Stimulated activated CD8-positive, alpha-beta memory T cell treated with anti-CD3 and anti-CD28 coated beads, Interleukin-7, amount 100 ng/mL, for 48 hours (primary cell): Measurements from ENCODE around the gene VAT1L.

Experiments
- DNase-seq, 2 donors: peaks; one replicate each; pipeline ENCODE4 v3.0.0-alpha.2; 2020; ENCODE audit warnings: low read depth in 1 of 2; ENCODE audit errors: extremely low read depth in 1 of 2

VAT1L gene

DNA sequence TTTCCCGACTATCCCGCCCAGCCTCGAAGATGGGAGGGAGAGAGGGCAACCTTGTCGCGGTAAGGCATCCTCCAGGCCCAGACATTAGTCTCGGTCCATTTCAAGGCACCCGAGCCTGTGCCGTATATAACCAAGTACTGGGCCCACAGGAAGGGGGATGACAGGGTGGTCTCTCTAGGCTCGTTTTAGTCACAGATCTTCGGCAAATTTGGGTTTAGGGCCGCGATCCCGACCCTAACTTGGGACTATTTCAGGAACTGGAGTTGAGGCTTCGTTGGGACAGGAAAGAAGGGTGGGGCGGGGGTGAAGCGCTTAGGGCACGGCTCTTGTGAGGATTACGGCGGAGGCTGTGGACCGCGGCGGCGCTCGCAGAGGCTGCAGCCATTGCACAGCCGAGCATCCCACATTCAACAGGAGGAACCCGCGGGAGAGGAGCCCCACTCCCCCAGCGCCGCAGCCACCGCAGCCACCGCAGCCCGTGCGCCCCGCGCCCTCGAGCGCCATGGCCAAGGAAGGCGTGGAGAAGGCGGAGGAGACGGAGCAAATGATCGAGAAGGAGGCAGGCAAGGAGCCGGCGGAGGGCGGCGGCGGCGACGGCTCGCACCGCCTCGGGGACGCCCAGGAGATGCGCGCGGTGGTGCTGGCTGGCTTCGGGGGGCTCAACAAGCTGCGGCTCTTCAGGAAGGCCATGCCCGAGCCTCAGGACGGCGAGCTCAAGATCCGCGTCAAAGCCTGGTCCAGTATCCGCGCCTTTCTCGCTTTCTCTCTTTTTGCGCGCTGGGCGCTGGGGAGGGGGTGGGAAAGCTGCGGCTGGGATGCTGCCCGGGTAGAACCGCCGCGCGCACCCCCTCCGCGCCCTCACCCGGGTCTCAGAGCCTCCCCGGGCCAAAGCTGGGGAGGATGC, at the start of gene VAT1L:
TSS of gene VAT1L (plus strand) at position 384 of the 904 bp plus-strand sequence. CDS start at position 503, 119 bp downstream.
- DNase-seq = no peak

DNA sequence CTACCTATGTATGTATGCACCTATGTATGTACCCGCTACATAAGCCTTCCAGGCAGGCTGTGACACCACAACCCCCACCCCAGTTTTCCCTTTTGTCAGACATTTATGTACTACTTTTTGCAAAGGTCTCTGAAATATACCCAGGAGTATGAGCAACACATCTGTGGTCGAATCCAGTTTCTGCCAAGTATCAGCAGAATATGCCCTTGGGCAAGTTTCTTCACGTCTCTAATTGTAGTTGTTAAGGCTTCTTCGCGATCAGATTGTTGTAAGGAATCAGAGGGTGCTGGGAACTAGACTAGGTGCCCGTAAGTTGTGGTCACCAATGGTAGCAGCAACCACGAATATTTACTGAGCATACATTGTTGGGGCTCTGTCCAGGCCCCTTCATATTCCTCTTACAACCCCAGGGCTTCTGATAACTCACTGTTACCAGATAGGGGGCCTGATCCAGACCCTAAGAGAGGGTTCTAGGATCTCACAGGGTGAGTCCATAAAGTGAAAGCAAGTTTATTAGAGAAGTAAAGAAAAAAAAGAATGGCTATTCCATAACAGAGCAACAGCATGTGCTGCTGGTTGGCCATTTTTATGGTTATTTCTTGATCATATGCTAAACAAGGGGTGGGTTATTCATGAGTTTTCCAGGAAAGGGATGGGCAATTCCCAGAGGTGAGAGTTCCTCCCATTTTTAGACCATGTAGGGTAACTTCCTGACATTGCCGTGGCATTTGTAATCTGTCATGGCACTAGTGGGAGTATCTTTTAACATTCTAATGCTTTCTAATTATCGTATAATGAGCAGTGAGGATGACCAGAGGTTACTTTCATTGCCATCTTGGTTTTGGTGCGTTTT, 49.4 kb upstream of the VAT1L start:
- DNase-seq = no peak

DNA sequence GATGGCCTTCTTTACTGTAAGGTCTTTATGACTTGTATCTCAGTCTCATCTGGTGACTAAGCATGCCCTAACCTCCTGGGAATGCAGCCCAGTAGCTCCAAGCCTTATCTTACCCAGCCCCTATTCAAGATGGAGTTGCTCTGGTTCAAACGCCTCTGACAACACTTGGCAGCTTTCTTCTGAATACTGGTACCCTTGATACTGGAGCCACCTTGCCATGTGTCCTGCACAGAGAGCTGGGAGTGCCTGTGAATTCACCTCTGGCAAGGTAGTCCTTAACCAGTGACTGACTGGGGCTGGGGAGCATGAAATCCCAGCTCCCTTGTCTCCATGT, 48.8 kb upstream of the VAT1L start:
- DNase-seq = no peak

DNA sequence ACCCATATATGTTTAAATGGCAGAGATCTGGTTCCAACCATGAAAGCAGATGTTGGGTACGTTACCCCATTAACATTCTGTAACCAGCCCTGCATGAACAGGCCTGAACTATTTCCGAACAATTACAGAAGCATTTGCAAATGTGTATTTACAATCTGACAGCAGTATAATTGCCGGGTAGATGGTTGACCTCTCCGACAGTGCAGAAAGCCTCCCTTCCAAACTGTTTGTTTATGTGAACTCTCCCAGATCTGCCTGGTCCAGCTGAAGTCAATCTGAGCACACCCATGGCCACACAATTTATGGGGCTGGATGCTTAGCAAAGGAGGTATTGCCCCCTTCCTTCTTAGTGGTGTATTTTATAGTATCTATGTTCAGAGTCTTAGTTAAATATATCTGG, 44.2 kb upstream of the VAT1L start:
- DNase-seq = no peak

- no peak for DNase-seq
These were observed 42.4 kb upstream of the VAT1L start for GRCh38 chr16:77745972-77746371.

- DNase-seq = no peak
These were observed 39.9 kb upstream of the VAT1L start for GRCh38 chr16:77748421-77749005.

- DNase-seq = no peak
These were observed 38.9 kb upstream of the VAT1L start for GRCh38 chr16:77749415-77749814.

DNA sequence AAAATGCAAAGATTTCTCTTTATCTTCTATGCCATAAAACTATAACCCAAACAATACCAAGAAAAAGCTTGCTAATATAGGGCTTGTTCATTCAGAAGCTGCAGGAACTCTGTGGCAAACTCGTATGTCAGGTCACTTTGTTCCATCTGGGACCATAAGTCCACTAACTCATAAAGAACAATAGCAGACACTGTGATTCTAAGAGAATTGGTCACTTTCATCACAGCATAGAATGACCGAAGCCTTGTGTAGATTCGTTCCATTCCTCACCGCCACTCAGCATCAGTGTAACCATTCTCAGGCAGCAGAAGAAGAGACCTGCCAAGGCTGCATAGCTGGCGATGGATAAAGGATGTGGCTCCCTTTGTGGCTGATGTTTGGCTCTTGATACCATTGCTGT, 30.3 kb upstream of the VAT1L start:
- no peak for DNase-seq

- DNase-seq = no peak
These were observed 29.9 kb upstream of the VAT1L start for GRCh38 chr16:77758508-77758907.

DNA sequence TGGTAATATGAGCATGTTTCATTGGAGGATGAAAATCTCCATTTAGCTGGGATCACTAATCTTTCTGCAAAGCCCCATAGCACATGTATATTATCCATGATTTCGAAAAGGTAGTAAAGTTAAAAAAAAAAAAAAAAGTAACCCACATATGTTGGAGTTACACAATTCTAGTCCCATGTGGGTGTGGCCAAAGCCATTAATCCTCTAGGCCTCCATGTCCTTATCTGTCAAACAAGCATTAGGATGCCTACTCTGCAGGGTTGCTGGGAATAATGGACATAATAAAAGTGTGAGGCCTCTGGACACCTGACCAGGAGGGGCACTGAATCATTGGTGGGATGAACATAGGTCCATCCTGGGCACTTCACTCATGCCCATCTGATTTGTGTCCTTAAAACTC, 29.2 kb upstream of the VAT1L start:
- DNase-seq = no peak

DNA sequence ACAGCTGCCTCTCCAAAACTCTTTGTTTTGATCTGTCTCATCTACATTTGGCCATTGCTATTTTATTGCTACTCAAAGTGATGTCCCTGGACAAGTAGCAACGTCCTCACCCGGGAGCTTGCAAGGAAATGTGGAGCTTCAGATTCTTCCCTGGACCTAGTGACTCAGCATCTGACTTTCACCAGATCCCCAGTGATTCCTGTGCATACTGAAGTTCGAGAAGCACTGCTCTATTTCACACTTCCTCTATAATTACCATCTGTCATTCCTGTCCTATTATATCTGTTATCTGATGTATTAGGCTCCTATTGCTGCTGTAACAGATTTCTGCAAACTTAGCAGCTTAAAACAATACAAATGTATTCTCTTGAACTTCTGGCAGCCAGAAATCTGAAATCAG, 28.5 kb upstream of the VAT1L start:
- DNase-seq = no peak

- no peak for DNase-seq
These were observed 27.6 kb upstream of the VAT1L start for GRCh38 chr16:77760800-77761199.

DNA sequence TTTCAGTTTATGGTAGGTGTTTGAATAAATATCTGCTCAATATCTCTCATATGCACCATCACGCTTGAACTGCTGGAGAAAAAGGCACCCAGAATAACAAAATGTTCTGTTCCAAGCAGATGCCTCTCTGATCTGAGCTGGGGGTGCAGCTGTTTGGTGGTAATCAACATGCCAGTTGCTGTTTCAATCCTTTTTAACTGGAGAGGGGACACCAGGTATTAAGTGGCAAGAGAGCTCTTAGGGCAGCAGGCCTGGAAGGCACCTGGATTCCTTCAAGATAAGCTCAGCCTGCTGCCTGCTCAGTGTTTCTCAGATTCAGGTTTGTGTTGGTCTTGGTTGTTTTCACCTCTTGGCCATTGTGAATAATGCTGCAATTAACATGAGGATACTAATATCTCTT, 27.2 kb upstream of the VAT1L start:
- no peak for DNase-seq

DNA sequence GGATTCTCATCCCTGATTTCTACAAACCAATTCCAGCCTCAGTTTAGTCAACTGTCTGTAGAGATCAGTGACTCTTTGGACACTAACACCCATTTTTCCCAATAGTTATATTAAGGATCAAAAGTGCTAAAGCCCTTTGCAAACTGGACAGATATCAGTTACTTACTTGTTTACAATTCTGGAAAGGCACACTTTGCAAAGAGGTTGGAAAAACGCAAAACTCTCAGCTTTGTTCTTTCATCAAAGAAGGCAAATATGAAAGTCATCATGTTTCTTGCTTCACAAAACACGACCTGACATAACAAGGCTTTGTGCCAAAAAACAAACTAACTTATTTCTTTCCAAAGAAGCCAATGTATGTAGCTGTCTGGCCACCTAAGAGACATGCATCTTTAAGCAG, 26.1 kb upstream of the VAT1L start:
- no peak for DNase-seq

DNA sequence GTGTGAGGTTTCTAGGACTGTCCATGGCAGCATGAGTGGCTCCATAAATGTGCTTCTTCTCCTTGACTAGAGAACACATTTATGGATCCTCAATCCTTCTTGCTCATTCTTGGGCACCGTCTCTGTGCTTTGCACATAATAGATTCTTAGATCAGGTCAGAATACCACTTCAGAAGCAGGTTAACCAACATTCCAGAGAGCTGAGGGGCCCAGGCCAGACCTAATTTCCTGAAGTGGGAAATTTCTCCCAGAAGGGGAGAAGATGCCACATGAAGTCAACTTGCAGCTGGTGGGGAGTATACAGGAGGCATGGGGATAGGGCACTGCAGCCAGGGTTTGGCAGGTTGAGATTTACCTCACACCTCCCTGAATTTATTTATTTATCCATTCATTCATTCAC, 24.4 kb upstream of the VAT1L start:
- DNase-seq = no peak

DNA sequence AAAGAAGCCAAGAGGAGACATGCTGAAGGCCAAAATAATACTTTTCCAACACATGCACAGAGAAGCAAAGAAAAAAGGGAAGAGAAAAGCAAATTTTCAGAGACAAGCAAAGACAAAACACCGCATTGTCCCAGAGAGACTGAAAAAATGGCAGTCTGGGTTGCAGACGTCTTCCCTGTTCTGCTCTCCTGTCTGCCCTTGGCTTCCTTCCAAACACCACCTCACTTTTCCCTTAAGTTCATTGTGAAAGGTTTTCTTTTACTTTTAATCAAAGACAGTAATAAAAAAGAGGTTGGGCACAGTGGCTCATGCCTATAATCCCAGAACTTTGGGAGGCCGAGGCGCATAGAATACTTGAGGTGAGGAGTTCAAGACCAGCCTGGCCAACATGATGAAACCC, 21.2 kb upstream of the VAT1L start:
- no peak for DNase-seq

DNA sequence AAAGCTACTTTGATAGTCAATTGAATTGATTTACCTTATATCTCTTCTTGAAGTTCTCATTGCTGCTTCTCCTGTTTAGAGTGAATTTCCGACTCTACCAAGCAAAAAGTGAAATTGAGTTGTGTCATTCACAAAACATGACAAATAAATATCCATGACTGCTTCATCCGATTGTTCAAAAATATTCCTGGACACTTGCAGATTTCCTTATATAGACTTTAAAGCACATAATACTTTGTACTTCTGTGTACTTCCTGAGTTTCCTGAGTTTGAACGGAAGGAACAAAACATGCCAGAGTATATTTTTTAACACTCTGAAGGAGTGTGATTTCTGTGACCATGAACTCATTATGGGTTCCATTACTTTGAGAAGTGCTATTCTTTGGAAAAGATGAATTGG, 20.5 kb upstream of the VAT1L start:
- DNase-seq = no peak

DNA sequence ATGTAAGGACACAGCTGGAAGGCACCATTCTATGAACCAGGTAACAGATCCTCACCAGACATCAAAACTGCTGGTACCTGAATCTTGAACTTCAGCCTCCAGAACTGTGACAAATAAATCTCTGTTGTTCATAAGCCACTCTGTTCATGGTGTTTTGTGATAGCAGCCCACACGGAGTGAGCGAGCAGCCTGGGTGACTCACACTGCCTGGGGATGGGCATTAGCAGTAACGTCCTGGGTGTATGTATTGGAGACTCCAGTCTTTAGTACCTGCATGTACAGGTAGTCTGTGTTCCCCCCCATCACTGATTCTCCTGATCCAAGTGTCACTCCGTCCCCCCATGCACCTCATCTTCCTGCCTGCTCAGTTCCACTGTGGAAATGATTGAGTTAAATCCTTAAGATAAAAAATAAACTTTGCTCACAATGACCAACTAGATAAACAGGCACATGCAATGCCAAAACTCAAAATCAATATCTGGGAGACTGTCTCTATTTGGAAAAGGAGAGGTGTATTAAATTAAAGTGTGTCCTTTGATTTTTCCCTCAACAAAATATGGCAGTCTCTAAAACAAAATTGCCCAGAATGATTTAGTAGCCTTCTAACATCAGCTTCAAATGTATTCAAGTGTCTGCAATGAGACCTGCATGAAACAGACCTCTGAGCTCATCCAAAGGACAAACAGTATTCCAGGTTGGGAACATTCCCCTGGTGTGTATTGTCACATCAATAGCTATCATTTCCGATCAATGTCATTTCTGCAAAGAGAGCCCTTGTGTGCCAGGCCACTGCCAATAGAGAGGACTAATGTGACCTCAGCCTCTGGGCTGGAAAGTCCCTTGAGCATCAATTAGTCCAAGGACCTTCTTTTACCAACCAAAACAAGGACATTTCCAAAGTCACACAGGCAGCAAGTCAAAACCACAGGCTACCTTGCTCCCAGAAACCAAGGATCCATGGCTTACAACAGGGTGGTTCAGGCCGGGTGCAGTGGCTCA, 12.2 kb upstream of the VAT1L start:
- DNase-seq = no peak

GRCh38 chr16:77777745-77778144, 10.6 kb upstream of the VAT1L start:
- DNase-seq = no peak

DNA sequence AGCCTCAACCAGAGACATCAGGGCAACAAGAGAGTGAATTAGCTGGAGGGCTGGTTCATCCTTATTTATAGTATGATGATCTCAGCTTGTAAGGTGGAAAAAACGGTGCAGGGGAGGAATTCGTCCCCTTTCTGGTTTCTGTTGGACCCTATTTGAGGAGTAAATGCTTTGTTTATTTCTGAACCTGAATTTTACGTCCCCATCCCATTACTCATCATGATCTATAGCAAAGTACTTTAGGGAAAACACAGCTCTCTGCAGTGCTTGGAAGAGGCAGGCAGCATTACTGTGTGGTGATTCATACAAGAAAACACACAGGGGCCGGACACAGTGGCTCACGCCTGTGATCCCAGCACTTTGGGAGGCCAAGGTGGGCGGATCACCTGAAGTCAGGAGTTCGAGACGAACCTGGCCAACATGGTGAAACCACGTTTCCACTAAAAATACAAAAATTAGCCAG, 8.0 kb upstream of the VAT1L start:
- no peak for DNase-seq
